GM23248 (cell line): ENCODE data around the gene NFAT5.

Experiments
- EZH2 ChIP-seq: fragments of 200-600 bp; sonication (generic); IDR thresholded peaks from 2 replicates; pipeline ENCODE4 v1.6.1; 2018; ENCODE audit warnings: antibody characterized with exemption, mild to moderate bottlenecking; ENCODE audit not compliant: insufficient read depth, poor library complexity, severe bottlenecking
- EZH2phosphoT487 ChIP-seq: fragments of 200-600 bp; sonication (generic); IDR thresholded peaks from 2 replicates; pipeline ENCODE4 v1.6.1; 2018; ENCODE audit warnings: antibody characterized with exemption, moderate library complexity, mild to moderate bottlenecking, low read depth; ENCODE audit not compliant: insufficient read depth

DNA sequence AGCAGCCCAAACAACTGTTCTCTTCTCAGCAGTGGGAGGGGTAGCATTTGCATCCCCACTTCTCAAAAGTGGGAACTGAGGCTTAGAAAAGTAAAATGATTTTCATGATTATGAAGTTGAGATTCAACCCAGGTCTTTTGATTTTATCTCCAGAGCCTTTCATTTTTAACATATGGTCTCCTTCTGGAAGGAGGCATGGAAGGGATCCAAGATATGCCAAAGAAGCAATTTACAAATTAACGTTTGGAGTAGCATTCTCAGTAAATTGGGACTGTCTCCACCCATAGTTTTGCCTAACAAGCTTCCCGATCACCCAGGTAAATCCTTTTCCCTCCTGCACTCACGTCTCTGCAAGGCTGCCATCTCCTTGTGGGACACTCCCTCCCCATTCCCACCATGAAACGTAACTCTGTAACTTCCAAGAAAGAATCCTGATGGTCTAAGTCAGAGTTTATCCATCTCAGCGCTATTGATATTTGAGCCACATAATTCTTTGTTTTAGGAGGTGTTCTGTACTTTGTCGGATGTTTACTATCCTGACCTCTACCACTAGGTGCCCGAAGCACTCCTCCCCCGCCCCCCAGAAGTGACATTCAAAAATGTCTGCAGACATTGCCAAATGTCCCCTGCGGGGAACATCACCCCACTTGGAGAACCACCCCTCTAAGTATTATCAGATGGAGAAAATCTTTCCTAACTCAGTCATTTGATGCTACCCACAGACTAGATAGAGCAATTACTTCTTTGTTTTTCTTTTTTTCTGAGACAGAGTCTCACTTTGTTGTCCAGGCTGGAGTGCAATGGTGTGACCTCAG is 32.9 kb upstream of the NFAT5 start:
- TF ChIP-seq EZH2phosphoT487 (no peak), EZH2 (no peak)
